ENCODE data around the gene LRRC75A. TPM values are rescaled to one million over a fixed set of nuclear protein-coding genes. Genes with fewer than 3 reads are reported as not detected.

LRRC75A gene
- total RNA-seq, 4 donors from 2014 or later = 0.11 to 0.38 TPM; not detected in 2

DNA sequence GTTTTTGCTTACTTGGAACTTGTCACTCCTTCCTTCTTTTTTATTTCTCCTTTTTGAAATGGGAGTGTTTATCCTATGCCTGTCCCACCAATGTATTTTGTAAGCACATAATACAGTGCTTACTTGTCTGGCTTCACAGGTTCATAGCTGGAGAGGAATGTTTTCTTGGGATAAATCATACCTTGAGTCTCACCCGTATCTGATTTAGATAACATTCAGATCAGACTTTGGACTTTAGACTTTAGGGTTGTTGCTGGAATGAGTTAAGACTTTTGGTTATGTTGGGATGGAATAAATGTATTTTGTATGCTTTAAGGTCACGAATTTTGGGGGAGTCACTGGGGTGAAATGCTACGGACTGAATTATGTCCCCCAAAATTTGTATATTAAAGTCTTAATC is 13.0 kb upstream of the LRRC75A start:
- no peaks in the 10 kb centered on the region for H3K36me3 ChIP-seq
- H3K27me3 ChIP-seq = no peaks in the 10 kb centered on the region
- WGBS, 2 donors = 77 to 87% methylated on average over 3 of the region's 3 CpGs
- H3K27ac ChIP-seq = no peak overlapping the region
- H3K4me3 ChIP-seq = no peak overlapping the region
- intact Hi-C loops (cut with DNase I) = no loop called here
- no peak for TF ChIP-seq POLR2A (IDR thresholded peaks at IDR 0.05)
- TF ChIP-seq, protein P1, sequence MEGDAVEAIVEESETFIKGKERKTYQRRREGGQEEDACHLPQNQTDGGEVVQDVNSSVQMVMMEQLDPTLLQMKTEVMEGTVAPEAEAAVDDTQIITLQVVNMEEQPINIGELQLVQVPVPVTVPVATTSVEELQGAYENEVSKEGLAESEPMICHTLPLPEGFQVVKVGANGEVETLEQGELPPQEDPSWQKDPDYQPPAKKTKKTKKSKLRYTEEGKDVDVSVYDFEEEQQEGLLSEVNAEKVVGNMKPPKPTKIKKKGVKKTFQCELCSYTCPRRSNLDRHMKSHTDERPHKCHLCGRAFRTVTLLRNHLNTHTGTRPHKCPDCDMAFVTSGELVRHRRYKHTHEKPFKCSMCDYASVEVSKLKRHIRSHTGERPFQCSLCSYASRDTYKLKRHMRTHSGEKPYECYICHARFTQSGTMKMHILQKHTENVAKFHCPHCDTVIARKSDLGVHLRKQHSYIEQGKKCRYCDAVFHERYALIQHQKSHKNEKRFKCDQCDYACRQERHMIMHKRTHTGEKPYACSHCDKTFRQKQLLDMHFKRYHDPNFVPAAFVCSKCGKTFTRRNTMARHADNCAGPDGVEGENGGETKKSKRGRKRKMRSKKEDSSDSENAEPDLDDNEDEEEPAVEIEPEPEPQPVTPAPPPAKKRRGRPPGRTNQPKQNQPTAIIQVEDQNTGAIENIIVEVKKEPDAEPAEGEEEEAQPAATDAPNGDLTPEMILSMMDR (IDR thresholded peaks at IDR 0.05) = no peak
- no peaks in the 10 kb centered on the region for H3K4me1 ChIP-seq
- H3K9me3 ChIP-seq = no peaks in the 10 kb centered on the region
- no peak for DNase-seq

DNA sequence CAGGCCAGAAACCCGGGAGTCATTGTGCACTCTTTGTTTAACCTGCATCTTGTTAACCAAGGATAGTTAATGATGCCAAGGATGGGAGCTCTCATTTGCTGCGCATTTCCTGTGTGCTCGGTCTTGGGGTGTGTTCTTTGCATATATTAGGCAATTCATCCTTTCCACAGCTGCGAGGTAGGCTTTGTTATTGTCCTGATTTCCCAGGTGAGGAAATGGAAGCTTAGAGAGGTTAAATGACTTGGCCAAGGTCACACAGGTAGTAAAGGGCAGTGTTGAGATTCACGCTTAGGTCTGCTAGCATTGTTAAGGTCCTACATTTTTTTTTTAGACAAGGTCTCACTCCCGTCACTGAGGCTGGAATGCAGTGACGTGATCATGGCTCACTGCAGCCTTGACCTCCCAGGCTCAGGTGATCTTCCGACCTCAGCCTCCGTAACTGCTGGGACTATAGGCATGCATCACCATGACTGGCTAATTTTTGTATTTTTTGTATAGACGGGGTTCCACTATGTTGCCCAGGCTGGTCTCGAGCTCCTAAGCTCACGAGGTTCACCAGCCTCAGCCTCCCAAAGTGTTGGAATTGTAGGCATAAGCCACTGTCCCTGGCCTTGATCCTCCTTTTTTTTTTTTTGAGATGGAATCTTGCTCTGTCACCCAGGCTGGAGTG is 5.0 kb upstream of the LRRC75A start:
- WGBS, 2 donors = 76 to 78% methylated on average over 12 of the region's 12 CpGs
- peaks cover 0 to 5% (median 5%) of the 10 kb centered on the region in 3 donors for H3K4me1 ChIP-seq
- DNase-seq = no peak
- TF ChIP-seq POLR2A (IDR thresholded peaks at IDR 0.05) = no peak
- TF ChIP-seq, protein P1 (IDR thresholded peaks at IDR 0.05) = no peak
- H3K27me3 ChIP-seq = peaks cover 0 to 46% (median 0%) of the 10 kb centered on the region in 4 donors
- H3K36me3 ChIP-seq = no peaks in the 10 kb centered on the region
- H3K9me3 ChIP-seq = no peaks in the 10 kb centered on the region
- no peak overlapping the region for H3K4me3 ChIP-seq
- no peak overlapping the region for H3K27ac ChIP-seq
- intact Hi-C loops (cut with DNase I) = no loop called here

DNA sequence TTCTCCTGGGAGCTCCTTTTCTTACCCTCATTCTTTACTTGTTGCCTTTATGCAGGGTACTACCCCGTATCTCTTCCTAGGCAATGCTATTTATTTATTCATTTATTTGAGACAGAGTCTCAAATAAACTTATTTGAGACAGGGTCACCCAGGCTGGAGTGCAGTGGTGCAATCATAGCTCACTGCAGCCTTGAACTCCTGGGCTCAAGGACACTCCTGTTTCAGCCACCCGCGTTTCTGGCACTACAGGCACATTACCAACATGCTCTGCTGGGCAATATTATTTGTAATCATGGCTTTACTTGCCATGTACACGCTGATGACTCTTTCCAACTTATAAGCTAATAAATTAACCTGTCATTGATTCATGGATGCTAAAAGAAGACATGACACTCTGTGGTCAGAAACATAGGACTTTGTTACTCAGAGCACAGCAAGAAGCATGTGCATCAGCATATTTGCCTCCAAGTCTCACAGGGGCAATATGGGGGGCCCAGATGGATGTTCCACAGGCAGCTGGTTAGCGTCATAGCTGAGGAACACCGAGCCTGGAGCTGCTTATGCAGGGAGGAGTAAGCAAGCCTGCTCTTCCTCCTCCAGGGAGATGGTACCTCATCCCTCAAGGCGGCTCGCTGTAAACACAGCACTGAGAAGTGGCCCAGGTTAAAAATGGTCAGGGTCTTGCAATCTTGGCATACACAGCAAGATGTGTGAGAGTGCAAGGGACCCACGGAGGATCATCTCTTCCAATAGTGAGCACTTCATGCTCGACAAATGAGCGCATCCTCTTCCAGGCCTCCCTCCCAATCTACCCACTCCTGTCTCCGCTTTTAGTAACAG is 4.2 kb upstream of the LRRC75A start:
- WGBS, 2 donors = 72 to 75% methylated on average over 11 to 12 of the region's 12 CpGs
- H3K27ac ChIP-seq = no peak overlapping the region
- no peak for DNase-seq
- H3K9me3 ChIP-seq = no peaks in the 10 kb centered on the region
- no peak overlapping the region for H3K4me3 ChIP-seq
- peaks cover 3 to 11% (median 11%) of the 10 kb centered on the region in 3 donors for H3K4me1 ChIP-seq
- H3K36me3 ChIP-seq = no peaks in the 10 kb centered on the region
- intact Hi-C loops (cut with DNase I) = no loop called here
- TF ChIP-seq, protein P1 (IDR thresholded peaks at IDR 0.05) = no peak
- TF ChIP-seq POLR2A (IDR thresholded peaks at IDR 0.05) = no peak
- H3K27me3 ChIP-seq = peaks cover 0 to 52% (median 0%) of the 10 kb centered on the region in 4 donors

DNA sequence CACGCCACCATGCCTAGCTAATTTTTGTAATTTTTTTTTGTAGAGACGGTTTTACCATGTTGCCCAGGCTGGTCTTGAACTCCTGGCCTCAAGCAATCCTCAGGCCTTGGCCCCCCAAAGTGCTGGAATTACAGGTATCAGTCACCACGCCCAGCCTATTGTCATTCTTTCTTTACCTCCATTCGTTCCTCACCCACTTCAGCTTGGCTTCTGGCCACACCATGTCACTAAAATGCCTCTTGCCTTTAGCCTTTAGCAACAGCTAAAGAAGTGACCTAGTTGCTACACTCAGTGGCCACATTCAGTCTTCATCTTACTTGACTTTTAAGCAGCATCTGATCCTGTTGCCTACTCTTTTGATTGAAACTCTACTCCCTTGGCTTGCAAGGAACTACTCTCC is 3.6 kb upstream of the LRRC75A start:
- peaks cover 5 to 17% (median 15%) of the 10 kb centered on the region in 3 donors for H3K4me1 ChIP-seq
- H3K4me3 ChIP-seq = no peak overlapping the region
- intact Hi-C loops (cut with DNase I) = no loop called here
- no peak for TF ChIP-seq POLR2A (IDR thresholded peaks at IDR 0.05)
- TF ChIP-seq, protein P1 (IDR thresholded peaks at IDR 0.05) = no peak
- no peaks in the 10 kb centered on the region for H3K9me3 ChIP-seq
- peaks cover 0 to 58% (median 0%) of the 10 kb centered on the region in 4 donors for H3K27me3 ChIP-seq
- H3K27ac ChIP-seq = no peak overlapping the region
- DNase-seq = no peak
- no peaks in the 10 kb centered on the region for H3K36me3 ChIP-seq
- whole genome bisulfite sequencing, 2 donors = 56 to 67% methylated on average over 4 of the region's 4 CpGs

DNA sequence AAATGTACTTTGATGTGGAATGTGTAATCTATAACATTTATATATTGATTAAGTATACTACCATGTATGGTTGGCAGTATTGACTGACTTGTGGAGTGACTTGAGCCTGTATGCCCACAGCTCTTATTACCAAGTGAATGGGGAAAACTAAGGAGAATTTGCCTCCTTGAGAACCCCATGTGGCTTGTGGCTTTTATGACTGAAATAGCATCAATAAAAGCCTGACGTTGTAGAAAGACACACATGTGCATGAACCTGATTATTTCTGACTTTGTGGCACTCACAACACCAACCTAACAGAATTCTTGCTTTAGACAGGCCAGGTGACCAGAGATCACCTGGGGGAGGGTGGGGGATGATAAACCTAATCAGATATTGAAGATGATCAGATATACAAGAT is 2.1 kb upstream of the LRRC75A start:
- peaks cover 0 to 72% (median 0%) of the 10 kb centered on the region in 4 donors for H3K27me3 ChIP-seq
- intact Hi-C loops (cut with DNase I) = no loop called here
- no peak overlapping the region for H3K27ac ChIP-seq
- WGBS, 2 donors = 38 to 55% methylated on average over 1 of the region's 1 CpG
- no peak for DNase-seq
- no peak overlapping the region for H3K4me3 ChIP-seq
- no peaks in the 10 kb centered on the region for H3K9me3 ChIP-seq
- no peak for TF ChIP-seq POLR2A (IDR thresholded peaks at IDR 0.05)
- TF ChIP-seq, protein P1 (IDR thresholded peaks at IDR 0.05) = no peak
- no peaks in the 10 kb centered on the region for H3K36me3 ChIP-seq
- peaks cover 5 to 20% (median 15%) of the 10 kb centered on the region in 3 donors for H3K4me1 ChIP-seq
